Measurements from ENCODE around the gene LRRC75A. TPM values are rescaled to one million over a fixed set of nuclear protein-coding genes. Genes with fewer than 3 reads are reported as not detected.
A peak's percentile ranks its signal among the peaks of the same experiment; 100 is the strongest.

The LRRC75A gene
- polyA plus RNA-seq, 2 of the 4 experiments (the other 2 are of a cell fraction): 0.65 to 0.85 TPM

DNA sequence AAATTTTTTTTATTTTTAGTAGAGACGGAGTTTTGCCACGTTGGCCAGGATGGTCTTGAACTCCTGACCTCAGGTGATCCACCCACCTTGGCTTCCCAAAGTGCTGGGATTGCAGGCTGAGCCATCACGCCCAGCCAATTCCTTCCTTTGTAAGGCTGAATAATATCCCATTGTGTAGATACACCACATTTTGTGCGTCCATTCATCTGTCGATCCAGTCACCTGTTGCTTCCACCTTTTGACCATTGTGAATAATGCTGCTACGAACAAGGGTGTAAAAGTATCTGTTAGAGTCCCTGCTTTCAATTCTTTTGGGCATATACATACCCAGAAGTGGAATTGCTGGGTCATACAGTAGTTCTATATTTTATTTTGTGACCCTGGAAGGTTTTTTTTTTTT, 61.3 kb downstream of the LRRC75A start:
- H3K4me2 ChIP-seq: no peak overlapping the region
- H3K4me1 ChIP-seq: 0 out of 3 replicates have a peak, but pooled peaks cover 3% of the 10 kb centered on the region
- POLR2A ChIA-PET: interaction anchor here (0.6 to 4.5 kb wide), 3 partner anchors 8 to 215 kb away, joined by 3 to 43 read pairs (median 3); partner anchors contain the start of genes NCOR1 and UBB
- CTCF ChIA-PET: interaction anchor here (0.6 to 6.1 kb wide), 7 partner anchors 8 to 91 kb away, joined by 3 to 69 read pairs (median 15); partner anchors contain the start of gene TRPV2
- DNase-seq (ENCODE audit: low read depth in 1 of 2, low spot score in 1 of 2) (no peak), ATAC-seq (no peak), FAIRE-seq (no peak)
- WGBS (ENCODE audit: missing lambda C conversion rate): 82% methylated on average over 6 of the region's 6 CpGs
- no peaks in the 10 kb centered on the region for H3K9me3 ChIP-seq
- no peak overlapping the region for H3K27ac ChIP-seq
- no peak overlapping the region for H3K4me3 ChIP-seq
- no peak for TF ChIP-seq FOSB (CRISPR knock-in tag; IDR thresholded peaks at IDR 0.05)
- TF ChIP-seq ZSCAN20 (CRISPR knock-in tag; IDR thresholded peaks at IDR 0.05): no peak

GRCh38 chr17:16429083-16429482, 62.9 kb downstream of the LRRC75A start:
- no peak for DNase-seq (ENCODE audit: low read depth in 1 of 2, low spot score in 1 of 2)
- CTCF ChIA-PET: interaction anchor here (1.1 to 6.1 kb wide), 9 partner anchors 9 to 160 kb away, joined by 3 to 69 read pairs (median 15); partner anchors contain the start of gene TRPV2
- Histone ChIP-seq H3K9me3 (no peaks in the 10 kb centered on the region), H3K4me3 (no peak overlapping the region), H3K4me2 (no peak overlapping the region), H3K27ac (no peak overlapping the region), H3K4me1 (0 out of 3 replicates have a peak, but pooled peaks cover 3% of the 10 kb centered on the region)
- 95% methylated on average over 9 of the region's 9 CpGs for WGBS (ENCODE audit: missing lambda C conversion rate)
- POLR2A ChIA-PET: interaction anchor here (1.6 to 4.5 kb wide), 2 partner anchors 9 to 12 kb away, joined by 7 to 43 read pairs; no protein-coding TSS in a partner anchor
- no peak for FAIRE-seq
- ATAC-seq: 0 out of 6 replicates have a peak, but pooled peaks of 1 of the 2 experiments have one; percentile 16
- TF ChIP-seq TFCP2L1 (CRISPR knock-in tag; IDR thresholded peaks at IDR 0.05) (no peak), ZFP36 (IDR thresholded peaks at IDR 0.05; ENCODE audit: borderline replicate concordance, partially characterized antibody) (no peak), ZSCAN20 (CRISPR knock-in tag; IDR thresholded peaks at IDR 0.05) (no peak), NFE2L2 (conservative IDR thresholded peaks at IDR 0.05; ENCODE audit: low read length) (no peak), RAD21 (conservative IDR thresholded peaks at IDR 0.05 in 1 of 2, IDR thresholded peaks at IDR 0.05 in 1 of 2) (no peak), CEBPB (IDR thresholded peaks at IDR 0.05) (no peak)
- TF ChIP-seq, protein P1, sequence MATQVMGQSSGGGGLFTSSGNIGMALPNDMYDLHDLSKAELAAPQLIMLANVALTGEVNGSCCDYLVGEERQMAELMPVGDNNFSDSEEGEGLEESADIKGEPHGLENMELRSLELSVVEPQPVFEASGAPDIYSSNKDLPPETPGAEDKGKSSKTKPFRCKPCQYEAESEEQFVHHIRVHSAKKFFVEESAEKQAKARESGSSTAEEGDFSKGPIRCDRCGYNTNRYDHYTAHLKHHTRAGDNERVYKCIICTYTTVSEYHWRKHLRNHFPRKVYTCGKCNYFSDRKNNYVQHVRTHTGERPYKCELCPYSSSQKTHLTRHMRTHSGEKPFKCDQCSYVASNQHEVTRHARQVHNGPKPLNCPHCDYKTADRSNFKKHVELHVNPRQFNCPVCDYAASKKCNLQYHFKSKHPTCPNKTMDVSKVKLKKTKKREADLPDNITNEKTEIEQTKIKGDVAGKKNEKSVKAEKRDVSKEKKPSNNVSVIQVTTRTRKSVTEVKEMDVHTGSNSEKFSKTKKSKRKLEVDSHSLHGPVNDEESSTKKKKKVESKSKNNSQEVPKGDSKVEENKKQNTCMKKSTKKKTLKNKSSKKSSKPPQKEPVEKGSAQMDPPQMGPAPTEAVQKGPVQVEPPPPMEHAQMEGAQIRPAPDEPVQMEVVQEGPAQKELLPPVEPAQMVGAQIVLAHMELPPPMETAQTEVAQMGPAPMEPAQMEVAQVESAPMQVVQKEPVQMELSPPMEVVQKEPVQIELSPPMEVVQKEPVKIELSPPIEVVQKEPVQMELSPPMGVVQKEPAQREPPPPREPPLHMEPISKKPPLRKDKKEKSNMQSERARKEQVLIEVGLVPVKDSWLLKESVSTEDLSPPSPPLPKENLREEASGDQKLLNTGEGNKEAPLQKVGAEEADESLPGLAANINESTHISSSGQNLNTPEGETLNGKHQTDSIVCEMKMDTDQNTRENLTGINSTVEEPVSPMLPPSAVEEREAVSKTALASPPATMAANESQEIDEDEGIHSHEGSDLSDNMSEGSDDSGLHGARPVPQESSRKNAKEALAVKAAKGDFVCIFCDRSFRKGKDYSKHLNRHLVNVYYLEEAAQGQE (IDR thresholded peaks at IDR 0.05): no peak

- ATAC-seq (peak; percentile 83 to 96), FAIRE-seq (peak; percentile 68), DNase-seq (ENCODE audit: low read depth in 1 of 2, low spot score in 1 of 2) (peak; percentile 83 to 93)
- ChIA-PET CTCF (interaction anchor here (0.5 to 6.1 kb wide), 20 partner anchors 10 to 395 kb away, joined by 3 to 69 read pairs (median 4); partner anchors contain the start of gene TRPV2), POLR2A (interaction anchor here (1.0 to 4.5 kb wide), 5 partner anchors 10 to 47 kb away, joined by 3 to 43 read pairs (median 7); partner anchors contain the start of genes TRPV2 and UBB)
- 58% methylated on average over 15 of the region's 15 CpGs for WGBS (ENCODE audit: missing lambda C conversion rate)
- H3K4me2 ChIP-seq: 0 out of 3 replicates have a peak overlapping the region, but pooled peaks have one; percentile 15
- H3K4me3 ChIP-seq: no peak overlapping the region
- H3K27ac ChIP-seq: peak overlapping the region; percentile 50 to 70; a peak in 5 of 6 replicates
- H3K9me3 ChIP-seq: no peaks in the 10 kb centered on the region
- 0 out of 3 replicates have a peak, but pooled peaks cover 3% of the 10 kb centered on the region for H3K4me1 ChIP-seq
- TF ChIP-seq MYC (IDR thresholded peaks at IDR 0.05; ENCODE audit: borderline replicate concordance, low read length) (peak; percentile 83; the same call in 1 of the 2 replicates), JUN (IDR thresholded peaks at IDR 0.05) (no peak), KDM5A (IDR thresholded peaks at IDR 0.05) (no peak), RAD21 (conservative IDR thresholded peaks at IDR 0.05 in 1 of 2, IDR thresholded peaks at IDR 0.05 in 1 of 2) (peak; percentile 48 to 61; a peak in 4 of 5 replicates), MAFK (IDR thresholded peaks at IDR 0.05; ENCODE audit: partially characterized antibody) (peak; percentile 94), CHD4 (IDR thresholded peaks at IDR 0.05; ENCODE audit: borderline replicate concordance) (0 out of 2 replicates have a peak, but pooled peaks have one; percentile 35), ZNF302 (CRISPR knock-in tag; IDR thresholded peaks at IDR 0.05) (no peak), SMC3 (IDR thresholded peaks at IDR 0.05) (peak; percentile 56), HOXB13 (CRISPR knock-in tag; IDR thresholded peaks at IDR 0.05; ENCODE audit: low read depth) (peak; percentile 68; the same call in 1 of the 2 replicates), CBX8 (IDR thresholded peaks at IDR 0.05) (no peak), CEBPB (IDR thresholded peaks at IDR 0.05) (no peak), BHLHE40 (IDR thresholded peaks at IDR 0.05; ENCODE audit: low read depth, low read length) (no peak)
- TF ChIP-seq, protein P2, sequence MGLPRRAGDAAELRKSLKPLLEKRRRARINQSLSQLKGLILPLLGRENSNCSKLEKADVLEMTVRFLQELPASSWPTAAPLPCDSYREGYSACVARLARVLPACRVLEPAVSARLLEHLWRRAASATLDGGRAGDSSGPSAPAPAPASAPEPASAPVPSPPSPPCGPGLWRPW (IDR thresholded peaks at IDR 0.05): no peak
- TF ChIP-seq, protein P3, sequence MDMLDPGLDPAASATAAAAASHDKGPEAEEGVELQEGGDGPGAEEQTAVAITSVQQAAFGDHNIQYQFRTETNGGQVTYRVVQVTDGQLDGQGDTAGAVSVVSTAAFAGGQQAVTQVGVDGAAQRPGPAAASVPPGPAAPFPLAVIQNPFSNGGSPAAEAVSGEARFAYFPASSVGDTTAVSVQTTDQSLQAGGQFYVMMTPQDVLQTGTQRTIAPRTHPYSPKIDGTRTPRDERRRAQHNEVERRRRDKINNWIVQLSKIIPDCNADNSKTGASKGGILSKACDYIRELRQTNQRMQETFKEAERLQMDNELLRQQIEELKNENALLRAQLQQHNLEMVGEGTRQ (IDR thresholded peaks at IDR 0.05): peak; percentile 63
- TF ChIP-seq, protein P4, sequence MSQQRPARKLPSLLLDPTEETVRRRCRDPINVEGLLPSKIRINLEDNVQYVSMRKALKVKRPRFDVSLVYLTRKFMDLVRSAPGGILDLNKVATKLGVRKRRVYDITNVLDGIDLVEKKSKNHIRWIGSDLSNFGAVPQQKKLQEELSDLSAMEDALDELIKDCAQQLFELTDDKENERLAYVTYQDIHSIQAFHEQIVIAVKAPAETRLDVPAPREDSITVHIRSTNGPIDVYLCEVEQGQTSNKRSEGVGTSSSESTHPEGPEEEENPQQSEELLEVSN (IDR thresholded peaks at IDR 0.05; ENCODE audit: borderline replicate concordance, low read depth): peak; percentile 81
- TF ChIP-seq, protein P5, sequence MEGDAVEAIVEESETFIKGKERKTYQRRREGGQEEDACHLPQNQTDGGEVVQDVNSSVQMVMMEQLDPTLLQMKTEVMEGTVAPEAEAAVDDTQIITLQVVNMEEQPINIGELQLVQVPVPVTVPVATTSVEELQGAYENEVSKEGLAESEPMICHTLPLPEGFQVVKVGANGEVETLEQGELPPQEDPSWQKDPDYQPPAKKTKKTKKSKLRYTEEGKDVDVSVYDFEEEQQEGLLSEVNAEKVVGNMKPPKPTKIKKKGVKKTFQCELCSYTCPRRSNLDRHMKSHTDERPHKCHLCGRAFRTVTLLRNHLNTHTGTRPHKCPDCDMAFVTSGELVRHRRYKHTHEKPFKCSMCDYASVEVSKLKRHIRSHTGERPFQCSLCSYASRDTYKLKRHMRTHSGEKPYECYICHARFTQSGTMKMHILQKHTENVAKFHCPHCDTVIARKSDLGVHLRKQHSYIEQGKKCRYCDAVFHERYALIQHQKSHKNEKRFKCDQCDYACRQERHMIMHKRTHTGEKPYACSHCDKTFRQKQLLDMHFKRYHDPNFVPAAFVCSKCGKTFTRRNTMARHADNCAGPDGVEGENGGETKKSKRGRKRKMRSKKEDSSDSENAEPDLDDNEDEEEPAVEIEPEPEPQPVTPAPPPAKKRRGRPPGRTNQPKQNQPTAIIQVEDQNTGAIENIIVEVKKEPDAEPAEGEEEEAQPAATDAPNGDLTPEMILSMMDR (IDR thresholded peaks at IDR 0.05): peak; percentile 71
- TF ChIP-seq, protein P6, sequence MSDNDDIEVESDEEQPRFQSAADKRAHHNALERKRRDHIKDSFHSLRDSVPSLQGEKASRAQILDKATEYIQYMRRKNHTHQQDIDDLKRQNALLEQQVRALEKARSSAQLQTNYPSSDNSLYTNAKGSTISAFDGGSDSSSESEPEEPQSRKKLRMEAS (IDR thresholded peaks at IDR 0.05): peak; percentile 98
Measured at GRCh38 chr17:16428098-16428882, 63.7 kb downstream of the LRRC75A start.

All from A549 (cell line).